ENCODE measurements around the gene NSD2. TPM values are rescaled to one million over a fixed set of nuclear protein-coding genes. Genes with fewer than 3 reads are reported as not detected.

The NSD2 gene
- total and polyA plus RNA-seq, 2 donors (not counting 1 experiment from before 2014, with no cell fraction given), result 14.2 to 64.8 TPM

- no peak overlapping the region for H3K4me3 Mint-ChIP-seq
- no peak overlapping the region for H3K27ac Mint-ChIP-seq
Observed at GRCh38 chr4:1996866-1997611, 125.8 kb downstream of the NSD2 start.

More at GRCh38 chr4:1996866-1997611, 125.8 kb downstream of the NSD2 start:
- Histone ChIP-seq H3K36me3 (replicated peaks in 1 of 2; ENCODE audit: control extremely low read depth in 1 of 2, control insufficient read depth in 1 of 2, extremely low read depth in 1 of 2, insufficient read depth in 2 of 2, low read length in 1 of 2) (peaks cover 2% of the 10 kb centered on the region in 2 experiments), H3K79me2 (ENCODE audit: control insufficient read depth, insufficient read depth, low read length) (peaks cover 97% of the 10 kb centered on the region), H2AFZ (ENCODE audit: insufficient read depth, low read depth, low read length, poor library complexity, severe bottlenecking) (no peak overlapping the region), H3K9ac (ENCODE audit: low read length) (no peak overlapping the region), H3K27ac (ENCODE audit: low read length in 2 of 2) (no peak overlapping the region), H3K4me1 (ENCODE audit: control insufficient read depth in 2 of 2, insufficient read depth in 2 of 2, low read length in 2 of 2) (no peaks in the 10 kb centered on the region), H3K9me3 (ENCODE audit: control extremely low read depth in 1 of 3, control insufficient read depth in 2 of 3, insufficient read depth in 1 of 3, low read length in 2 of 3) (peaks cover 5 to 20% (median 12%) of the 10 kb centered on the region in 3 donors), H3K27me3 (replicated peaks in 1 of 4; ENCODE audit: control extremely low read depth in 1 of 4, control insufficient read depth in 3 of 4, insufficient read depth in 4 of 4, low read length in 3 of 4) (no peaks in the 10 kb centered on the region), H4K20me1 (ENCODE audit: control insufficient read depth, insufficient read depth, low read length, poor library complexity, severe bottlenecking) (peaks cover 90% of the 10 kb centered on the region), H3K4me2 (replicated peaks; ENCODE audit: low read depth, low read length, poor library complexity, severe bottlenecking) (no peak overlapping the region), H3K4me3 (ENCODE audit: control extremely low read depth in 1 of 5, extremely low read depth in 1 of 5, insufficient read depth in 1 of 5, low read depth in 2 of 5, low read length in 4 of 5) (no peak overlapping the region)
- no peak for TF ChIP-seq EZH2 (IDR thresholded peaks at IDR 0.05; ENCODE audit: borderline replicate concordance, insufficient read depth, low read depth, low read length, poor library complexity, severe bottlenecking)
- TF ChIP-seq CTCF (IDR thresholded peaks at IDR 0.05), result no peak
- Mint-ChIP-seq H3K27me3 (no peaks in the 10 kb centered on the region), H3K9me3 (ENCODE audit: insufficient read depth) (peaks cover 7% of the 10 kb centered on the region), H3K4me1 (peaks cover 34% of the 10 kb centered on the region)
- CTCF ChIA-PET, result no interaction called here
- intact Hi-C loops (cut with micrococcal nuclease), result no loop called here
- ATAC-seq (ENCODE audit: low read depth) (no peak), DNase-seq (no peak)
- POLR2A ChIA-PET, result no interaction called here
- WGBS (ENCODE audit: insufficient coverage), result no CpG with 5 or more reads among the region's 3 CpGs
